ENCODE measurements around the gene CSMD2.

Gene CSMD2

GRCh38 chr1:34156739-34157138 is 8.3 kb downstream of the CSMD2 start:
- no peak for DNase-seq (ENCODE audit: low read depth in 2 of 2)

DNA sequence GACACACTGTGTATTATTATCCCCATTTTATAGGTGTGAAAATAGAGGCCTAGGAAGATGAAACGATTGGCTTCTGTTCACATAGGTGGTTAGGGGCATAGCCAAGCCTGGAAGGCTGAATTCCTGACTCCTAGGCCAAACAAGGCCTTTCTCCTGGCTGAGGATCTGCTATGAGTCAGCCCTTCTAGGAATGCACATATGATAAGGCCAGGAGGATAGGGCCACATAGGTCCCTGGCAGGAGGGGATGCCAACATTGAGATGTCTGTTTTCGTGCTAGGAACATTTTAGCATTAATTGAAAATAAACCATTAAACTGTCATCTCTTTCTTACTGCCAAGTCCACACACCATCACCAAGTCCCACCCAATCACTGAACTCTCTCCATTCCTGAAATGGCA is 9.2 kb downstream of the CSMD2 start:
- DNase-seq (ENCODE audit: low read depth in 2 of 2): no peak

- no peak for DNase-seq (ENCODE audit: low read depth in 2 of 2)
Measured at GRCh38 chr1:34153246-34153645, 11.8 kb downstream of the CSMD2 start.

GRCh38 chr1:34149501-34149900 is 15.5 kb downstream of the CSMD2 start:
- DNase-seq (ENCODE audit: low read depth in 2 of 2): no peak

- DNase-seq (ENCODE audit: low read depth in 2 of 2): no peak
Measured at GRCh38 chr1:34147301-34147700, 17.7 kb downstream of the CSMD2 start.

DNA sequence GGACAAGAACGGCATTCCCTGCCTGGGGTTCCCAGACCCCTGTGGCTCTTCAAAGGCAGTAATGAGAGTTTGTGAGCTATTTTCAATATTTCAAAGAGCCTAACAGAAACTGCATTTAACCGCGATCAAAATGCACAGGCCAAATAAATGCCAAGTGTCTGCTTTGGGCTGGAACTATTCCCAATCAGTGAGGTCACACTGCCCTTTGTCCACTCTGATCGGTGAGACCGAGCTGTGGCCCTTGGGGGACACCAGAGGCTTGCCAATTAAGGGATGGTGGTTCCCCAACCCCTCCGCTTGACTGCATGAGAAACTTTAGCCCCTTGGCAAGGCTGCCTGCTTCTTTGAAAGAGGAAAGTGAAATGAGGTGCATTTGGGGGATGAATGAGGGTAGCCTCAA is 20.3 kb downstream of the CSMD2 start:
- DNase-seq (ENCODE audit: low read depth in 2 of 2): no peak

GRCh38 chr1:34143975-34144374 is 21.1 kb downstream of the CSMD2 start:
- DNase-seq (ENCODE audit: low read depth in 2 of 2): no peak

DNA sequence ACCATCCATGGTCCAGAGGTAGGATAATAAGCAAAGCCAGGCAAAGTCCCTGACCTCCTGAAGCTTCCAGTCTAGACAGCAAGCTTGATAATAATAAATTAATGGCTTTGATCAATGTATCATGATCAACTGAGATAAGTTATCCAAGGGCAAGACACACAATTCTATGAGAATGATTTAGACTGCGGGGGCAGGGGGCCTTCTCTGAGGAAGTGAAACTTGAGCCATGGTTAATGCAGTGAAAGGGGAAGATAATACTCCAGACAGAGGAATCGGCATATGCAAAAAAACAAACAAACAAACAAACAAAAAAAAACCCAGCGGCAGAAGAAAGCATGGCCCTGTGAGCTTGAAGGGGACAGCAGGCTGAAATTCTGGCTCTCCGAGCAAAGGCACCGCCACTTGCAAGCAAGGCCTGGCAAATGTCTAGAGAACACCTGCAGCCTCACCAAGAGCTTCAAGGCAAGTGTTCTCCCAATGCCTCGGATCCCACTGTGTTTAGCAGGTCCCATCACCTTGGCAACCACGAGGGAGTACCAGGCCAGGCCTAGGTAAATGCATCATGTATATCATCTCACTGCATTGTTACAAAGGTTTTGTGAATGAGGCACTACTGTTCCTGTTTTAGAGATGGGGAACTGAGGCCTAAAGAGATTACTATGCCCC is 24.9 kb downstream of the CSMD2 start:
- no peak for DNase-seq (ENCODE audit: low read depth in 2 of 2)

- no peak for DNase-seq (ENCODE audit: low read depth in 2 of 2)
Measured at GRCh38 chr1:34137411-34137810, 27.6 kb downstream of the CSMD2 start.

DNA sequence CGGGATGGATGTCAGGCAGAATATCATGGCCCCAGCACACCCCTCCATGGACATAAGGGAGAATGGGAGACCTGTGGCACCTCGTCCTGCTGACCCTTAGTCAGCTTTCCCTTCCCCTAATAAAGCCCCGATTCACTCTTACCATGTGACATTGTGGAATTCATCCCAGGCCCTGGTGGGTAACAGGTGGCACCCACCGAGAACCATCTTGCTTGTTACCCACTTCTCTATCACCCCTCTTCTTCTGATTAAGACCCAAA is 32.9 kb downstream of the CSMD2 start:
- no peak for DNase-seq (ENCODE audit: low read depth in 2 of 2)

- DNase-seq (ENCODE audit: low read depth in 2 of 2): no peak
Measured at GRCh38 chr1:34131396-34132160, 33.5 kb downstream of the CSMD2 start.

DNA sequence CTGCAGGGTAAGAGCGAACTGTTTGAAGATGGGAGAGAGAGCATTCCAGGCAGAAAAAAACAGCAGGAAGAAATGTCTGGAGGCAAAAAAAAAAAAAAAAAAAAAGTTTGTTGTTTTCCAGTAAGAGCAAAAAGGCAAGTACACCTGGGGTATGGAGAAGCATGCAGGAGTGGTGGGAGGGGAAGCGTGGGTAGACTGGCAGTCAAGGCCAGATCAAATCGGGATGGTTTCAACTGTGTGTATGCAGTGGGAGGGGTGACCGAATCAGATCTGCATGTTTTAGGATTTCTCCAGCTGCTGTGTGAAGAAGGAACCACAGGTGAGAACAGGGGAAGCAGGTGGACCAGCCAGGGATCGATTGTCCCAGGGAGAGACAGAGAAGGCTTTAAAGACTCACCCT is 34.7 kb downstream of the CSMD2 start:
- DNase-seq (ENCODE audit: low read depth in 2 of 2): no peak

DNA sequence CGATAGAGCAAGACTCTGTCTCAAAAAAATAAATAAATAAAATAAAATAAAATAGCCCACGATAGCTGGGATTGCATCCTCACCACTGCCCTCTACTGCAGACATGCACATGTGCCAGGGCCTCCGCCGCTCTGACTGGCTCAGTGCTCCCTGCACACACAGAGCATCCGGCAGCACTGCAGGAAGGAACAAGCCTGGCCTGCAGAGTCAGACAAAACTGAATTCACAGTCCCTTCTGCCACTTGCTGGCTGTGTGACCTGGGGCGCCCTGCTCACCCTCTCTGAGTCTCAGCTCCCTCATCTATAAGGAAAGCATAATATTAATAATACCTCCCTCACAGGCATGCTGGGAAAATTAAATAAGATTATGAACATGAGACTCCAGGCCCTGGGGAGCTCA is 35.4 kb downstream of the CSMD2 start:
- DNase-seq (ENCODE audit: low read depth in 2 of 2): no peak

DNA sequence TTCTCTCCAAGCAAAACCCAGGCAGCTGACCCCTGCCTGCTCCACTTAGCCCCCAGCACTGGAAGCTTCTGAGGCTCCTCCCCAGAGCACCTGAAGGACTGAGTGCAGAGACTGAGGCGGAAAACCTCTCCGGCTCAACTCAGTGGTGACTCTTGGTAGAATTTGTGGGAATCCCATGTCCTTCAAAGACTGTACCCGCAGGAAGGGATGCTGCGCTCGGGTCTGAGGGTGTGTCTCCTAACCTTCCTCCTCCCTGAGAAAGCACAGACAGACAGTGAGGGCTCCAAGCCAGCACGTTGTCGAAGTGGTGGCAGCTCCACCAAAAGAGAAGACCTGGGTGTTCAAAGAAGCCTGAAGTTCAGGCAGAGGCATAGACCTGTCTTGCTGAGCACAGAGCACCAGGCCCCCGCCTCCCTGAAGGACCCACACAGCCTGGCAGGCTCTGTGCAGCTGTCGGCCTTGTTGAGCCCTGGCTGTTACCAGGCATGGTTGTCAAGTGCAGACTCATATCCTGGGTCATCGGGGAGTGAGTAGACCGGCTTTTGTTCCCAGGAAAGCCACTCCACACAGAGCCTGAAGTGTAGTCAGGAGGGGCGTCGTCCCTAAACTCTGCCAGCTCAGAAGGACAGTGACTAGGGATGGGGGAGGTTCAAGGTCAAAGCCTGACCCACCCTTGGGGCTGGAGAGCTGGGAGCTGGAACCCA is 36.7 kb downstream of the CSMD2 start:
- no peak for DNase-seq (ENCODE audit: low read depth in 2 of 2)

- DNase-seq (ENCODE audit: low read depth in 2 of 2): no peak
Measured at GRCh38 chr1:34127006-34128000, 37.7 kb downstream of the CSMD2 start.

- no peak for DNase-seq (ENCODE audit: low read depth in 2 of 2)
Measured at GRCh38 chr1:34126486-34126885, 38.5 kb downstream of the CSMD2 start.

DNA sequence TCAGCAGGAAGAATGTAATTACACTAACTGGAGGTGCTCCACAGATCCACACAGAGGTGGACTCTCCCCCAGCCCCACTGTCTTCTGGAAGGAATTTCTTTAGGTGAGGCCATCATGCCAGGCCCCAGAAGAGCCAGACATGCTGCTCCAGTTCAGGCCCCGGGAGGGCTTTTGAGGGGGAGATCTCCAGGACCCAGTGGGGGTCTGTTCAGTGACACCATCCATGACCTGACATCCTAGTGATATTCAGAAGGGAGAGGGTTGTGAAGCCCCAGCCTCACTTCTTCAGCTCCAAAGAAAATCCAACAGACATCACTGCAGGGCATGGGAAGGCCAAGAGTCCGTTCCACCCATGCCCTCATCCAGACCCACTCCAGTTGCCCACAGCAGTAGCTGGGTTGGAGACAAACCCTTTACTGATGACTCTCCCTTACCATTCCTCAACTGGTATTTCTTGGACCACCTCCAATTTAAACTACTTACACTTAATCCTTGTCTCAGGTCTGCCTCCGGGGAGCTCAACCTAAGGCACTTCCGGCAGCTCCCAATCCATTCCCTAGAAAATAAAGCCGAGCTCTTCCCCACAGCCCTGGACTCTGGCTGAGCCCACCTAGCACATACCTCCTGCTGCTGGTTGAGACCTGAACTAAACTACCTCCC is 39.2 kb downstream of the CSMD2 start:
- DNase-seq (ENCODE audit: low read depth in 2 of 2): no peak

GRCh38 chr1:34122080-34122932 is 42.7 kb downstream of the CSMD2 start:
- no peak for DNase-seq (ENCODE audit: low read depth in 2 of 2)

- no peak for DNase-seq (ENCODE audit: low read depth in 2 of 2)
Measured at GRCh38 chr1:34115233-34115632, 49.8 kb downstream of the CSMD2 start.

DNA sequence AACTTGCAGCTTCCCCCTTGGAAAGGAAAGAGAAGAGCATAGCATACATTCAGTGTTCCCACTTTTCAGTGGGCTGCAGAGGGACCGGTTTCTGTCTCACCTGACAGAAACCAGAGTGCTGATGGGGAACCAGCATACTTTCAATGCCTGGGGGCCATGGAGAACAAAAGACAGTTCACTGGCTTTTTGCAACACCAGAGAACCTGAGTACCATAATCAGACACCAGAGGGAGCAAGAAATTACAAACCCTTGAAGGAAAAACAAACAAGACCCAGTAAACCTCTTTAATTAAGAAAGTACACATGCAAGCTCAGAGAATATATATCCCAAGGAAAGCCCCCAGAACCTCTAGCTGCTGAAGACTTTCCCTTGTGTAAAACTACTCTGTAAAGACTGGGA is 51.1 kb downstream of the CSMD2 start:
- no peak for DNase-seq (ENCODE audit: low read depth in 2 of 2)

GRCh38 chr1:34113362-34113761 is 51.7 kb downstream of the CSMD2 start:
- no peak for DNase-seq (ENCODE audit: low read depth in 2 of 2)
